Natural killer cell (primary cell): ENCODE data around the gene C6orf141. TPM values are rescaled to one million over a fixed set of nuclear protein-coding genes. Genes with fewer than 3 reads are reported as not detected.

Experiments used
- ATAC-seq, 3 donors: fragments of 150-1000 bp in 2 of 3; fragments of 200-7000 bp in 1 of 3; cut with Tn5 transposase; 1 replicate in 1 of 3; 2 replicates in 2 of 3; pipeline ENCODE4 v1.10.0; 2021; ENCODE audit warnings: mild to moderate bottlenecking in 2 of 3, moderate library complexity in 2 of 3
- DNase-seq, 2 donors: peaks; one replicate each; pipeline versions ENCODE4 v3.0.0 to v3.0.0-alpha.2; 2013 to 2021; ENCODE audit warnings: mixed read lengths in 1 of 2
- H3K27ac ChIP-seq: one replicate; pipeline ENCODE4 v1.5.1; 2013; ENCODE audit warnings: mild to moderate bottlenecking, low read length
- H3K27me3 ChIP-seq: one replicate; pipeline ENCODE4 v1.6.1; 2013; ENCODE audit warnings: low read length; ENCODE audit not compliant: control insufficient read depth, insufficient read depth
- H3K36me3 ChIP-seq: one replicate; pipeline ENCODE4 v1.6.1; 2013; ENCODE audit warnings: low read length; ENCODE audit not compliant: control insufficient read depth, insufficient read depth
- H3K4me1 ChIP-seq: one replicate; pipeline ENCODE4 v1.6.1; 2013; ENCODE audit warnings: low read length; ENCODE audit not compliant: control insufficient read depth, insufficient read depth
- H3K4me3 ChIP-seq: one replicate; pipeline ENCODE4 v1.5.1; 2013; ENCODE audit warnings: low read length
- H3K9me3 ChIP-seq: one replicate; pipeline ENCODE4 v1.6.1; 2013; ENCODE audit warnings: low read length; ENCODE audit not compliant: control insufficient read depth, insufficient read depth
- H3K27ac Mint-ChIP-seq, 2 donors: one replicate each; pipeline ENCODE4 v1.8.0; 2022; ENCODE audit warnings: mild to moderate bottlenecking in 2 of 2, mixed read lengths in 2 of 2, moderate library complexity in 1 of 2
- H3K27me3 Mint-ChIP-seq, 2 donors: one replicate each; pipeline ENCODE4 v1.8.0; 2022; ENCODE audit warnings: low read depth in 2 of 2, mixed read lengths in 2 of 2
- H3K36me3 Mint-ChIP-seq: one replicate; pipeline ENCODE4 v1.8.0; 2022; ENCODE audit warnings: mixed read lengths
- H3K4me1 Mint-ChIP-seq, 2 donors: one replicate each; pipeline ENCODE4 v1.8.0; 2022; ENCODE audit warnings: mixed read lengths in 2 of 2
- H3K4me3 Mint-ChIP-seq: one replicate; pipeline ENCODE4 v1.8.0; 2022; ENCODE audit warnings: mild to moderate bottlenecking, moderate library complexity, mixed read lengths
- H3K9me3 Mint-ChIP-seq, 2 donors: one replicate each; pipeline ENCODE4 v1.8.0; 2022; ENCODE audit warnings: mixed read lengths in 2 of 2
- WGBS: methylation state at CpG from one replicate; pipeline ENCODE4 v1.1.7; 2013; ENCODE audit warnings: missing lambda C conversion rate; ENCODE audit not compliant: insufficient coverage; 5-methylcytosine and 5-hydroxymethylcytosine counted together
- intact Hi-C: fragments of 100-400 bp; cut with micrococcal nuclease; formaldehyde crosslinking; loops from one replicate; pipeline ENCODE4 v1.14.2; 2022
- total RNA-seq, 4 donors: library from RNA; stranded (reverse); fragments of 120-200 nt in 1 of 4; gene quantifications; one replicate each; pipeline versions ENCODE4 v1.2.3 to v1.2.4, GENCODE V29; 2013 to 2022
- TF ChIP-seq, protein P1 (sequence below): fragments of 200-600 bp; IDR thresholded peaks from one replicate; pipeline ENCODE4 v1.8.0; 2022; ENCODE audit warnings: antibody characterized with exemption

C6orf141 gene
- total RNA-seq, 3 donors from 2014 or later (not counting 1 experiment from before 2014, with no cell fraction given): not detected

- H3K4me3 Mint-ChIP-seq: no peak overlapping the region
- Histone ChIP-seq H3K27ac (no peak overlapping the region), H3K36me3 (no peaks in the 10 kb centered on the region), H3K9me3 (no peaks in the 10 kb centered on the region), H3K27me3 (no peaks in the 10 kb centered on the region), H3K4me3 (no peak overlapping the region), H3K4me1 (no peaks in the 10 kb centered on the region)
- intact Hi-C loops: no loop called here
- H3K27ac Mint-ChIP-seq: no peak overlapping the region
- TF ChIP-seq, protein P1, sequence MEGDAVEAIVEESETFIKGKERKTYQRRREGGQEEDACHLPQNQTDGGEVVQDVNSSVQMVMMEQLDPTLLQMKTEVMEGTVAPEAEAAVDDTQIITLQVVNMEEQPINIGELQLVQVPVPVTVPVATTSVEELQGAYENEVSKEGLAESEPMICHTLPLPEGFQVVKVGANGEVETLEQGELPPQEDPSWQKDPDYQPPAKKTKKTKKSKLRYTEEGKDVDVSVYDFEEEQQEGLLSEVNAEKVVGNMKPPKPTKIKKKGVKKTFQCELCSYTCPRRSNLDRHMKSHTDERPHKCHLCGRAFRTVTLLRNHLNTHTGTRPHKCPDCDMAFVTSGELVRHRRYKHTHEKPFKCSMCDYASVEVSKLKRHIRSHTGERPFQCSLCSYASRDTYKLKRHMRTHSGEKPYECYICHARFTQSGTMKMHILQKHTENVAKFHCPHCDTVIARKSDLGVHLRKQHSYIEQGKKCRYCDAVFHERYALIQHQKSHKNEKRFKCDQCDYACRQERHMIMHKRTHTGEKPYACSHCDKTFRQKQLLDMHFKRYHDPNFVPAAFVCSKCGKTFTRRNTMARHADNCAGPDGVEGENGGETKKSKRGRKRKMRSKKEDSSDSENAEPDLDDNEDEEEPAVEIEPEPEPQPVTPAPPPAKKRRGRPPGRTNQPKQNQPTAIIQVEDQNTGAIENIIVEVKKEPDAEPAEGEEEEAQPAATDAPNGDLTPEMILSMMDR: no peak
- DNase-seq (no peak), ATAC-seq (no peak)
- no peaks in the 10 kb centered on the region for H3K27me3 Mint-ChIP-seq
- H3K9me3 Mint-ChIP-seq: no peaks in the 10 kb centered on the region
- WGBS: 63% methylated on average over 10 of the region's 10 CpGs
- H3K36me3 Mint-ChIP-seq: no peaks in the 10 kb centered on the region
- H3K4me1 Mint-ChIP-seq: no peaks in the 10 kb centered on the region
These were observed 15.4 kb downstream of the C6orf141 start for GRCh38 chr6:49565855-49566254.

- TF ChIP-seq, protein P1: no peak
- no peaks in the 10 kb centered on the region for H3K27me3 Mint-ChIP-seq
These were observed 20.1 kb downstream of the C6orf141 start for GRCh38 chr6:49570474-49571079.

GRCh38 chr6:49576618-49577017 is 26.1 kb downstream of the C6orf141 start:
- H3K36me3 ChIP-seq: no peaks in the 10 kb centered on the region
- Mint-ChIP-seq H3K36me3 (no peaks in the 10 kb centered on the region), H3K27ac (no peak overlapping the region), H3K4me1 (no peaks in the 10 kb centered on the region), H3K4me3 (no peak overlapping the region), H3K9me3 (peaks cover 2 to 3% of the 10 kb centered on the region in 2 donors), H3K27me3 (no peaks in the 10 kb centered on the region)
- DNase-seq: no peak
- no peaks in the 10 kb centered on the region for H3K27me3 ChIP-seq
- intact Hi-C loops: no loop called here
- H3K27ac ChIP-seq: no peak overlapping the region
- no peaks in the 10 kb centered on the region for H3K9me3 ChIP-seq
- no peaks in the 10 kb centered on the region for H3K4me1 ChIP-seq
- TF ChIP-seq, protein P1: no peak
- ATAC-seq: no peak
- WGBS: no CpG with 5 or more reads among the region's 1 CpG
- H3K4me3 ChIP-seq: no peak overlapping the region

More at GRCh38 chr6:49570474-49571079, 20.1 kb downstream of the C6orf141 start:
- ATAC-seq (no peak), DNase-seq (no peak)
- no peaks in the 10 kb centered on the region for H3K4me1 ChIP-seq
- H3K4me3 Mint-ChIP-seq: no peak overlapping the region
- 41% methylated on average over 2 of the region's 6 CpGs for WGBS
- no peaks in the 10 kb centered on the region for H3K9me3 ChIP-seq
- H3K36me3 ChIP-seq: no peaks in the 10 kb centered on the region
- H3K4me1 Mint-ChIP-seq: no peaks in the 10 kb centered on the region
- H3K27ac Mint-ChIP-seq: no peak overlapping the region
- H3K27ac ChIP-seq: no peak overlapping the region
- intact Hi-C loops: no loop called here
- no peaks in the 10 kb centered on the region for H3K27me3 ChIP-seq
- no peaks in the 10 kb centered on the region for H3K36me3 Mint-ChIP-seq
- H3K4me3 ChIP-seq: no peak overlapping the region
- H3K9me3 Mint-ChIP-seq: no peaks in the 10 kb centered on the region

DNA sequence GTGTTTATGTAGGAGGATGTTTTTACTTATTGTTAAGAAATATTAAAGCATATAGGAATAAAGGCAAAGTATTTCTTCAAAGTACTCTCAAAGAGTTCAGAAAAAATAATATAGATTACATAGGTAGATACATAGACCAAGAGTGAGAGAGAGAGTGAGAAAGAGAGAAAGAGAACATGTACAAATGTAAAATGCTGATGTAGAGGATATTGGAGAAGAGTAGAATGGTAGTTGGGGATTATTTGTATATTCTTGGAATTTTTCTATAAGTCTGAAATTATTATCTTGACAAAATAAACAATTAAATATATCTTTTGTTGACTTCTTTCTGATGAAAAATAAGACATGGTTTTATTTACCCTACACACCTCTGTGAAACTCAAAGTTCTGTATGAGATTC is 29.2 kb downstream of the C6orf141 start:
- no peak overlapping the region for H3K4me3 ChIP-seq
- no peak for ATAC-seq
- Mint-ChIP-seq H3K36me3 (no peaks in the 10 kb centered on the region), H3K4me1 (no peaks in the 10 kb centered on the region), H3K4me3 (no peak overlapping the region), H3K9me3 (peaks cover 3 to 4% of the 10 kb centered on the region in 2 donors), H3K27ac (no peak overlapping the region), H3K27me3 (no peaks in the 10 kb centered on the region)
- H3K27ac ChIP-seq: no peak overlapping the region
- no peaks in the 10 kb centered on the region for H3K4me1 ChIP-seq
- intact Hi-C loops: no loop called here
- TF ChIP-seq, protein P1: no peak
- H3K27me3 ChIP-seq: no peaks in the 10 kb centered on the region
- no peaks in the 10 kb centered on the region for H3K9me3 ChIP-seq
- H3K36me3 ChIP-seq: no peaks in the 10 kb centered on the region
- DNase-seq: no peak
